ENCODE results near the gene CHPF. TPM values are rescaled to one million over a fixed set of nuclear protein-coding genes. Genes with fewer than 3 reads are reported as not detected.
A peak's percentile ranks its signal among the peaks of the same experiment; 100 is the strongest.

CHPF gene
- total and polyA plus RNA-seq, 4 donors = 61.2 to 86.6 (median 76.6) TPM

DNA sequence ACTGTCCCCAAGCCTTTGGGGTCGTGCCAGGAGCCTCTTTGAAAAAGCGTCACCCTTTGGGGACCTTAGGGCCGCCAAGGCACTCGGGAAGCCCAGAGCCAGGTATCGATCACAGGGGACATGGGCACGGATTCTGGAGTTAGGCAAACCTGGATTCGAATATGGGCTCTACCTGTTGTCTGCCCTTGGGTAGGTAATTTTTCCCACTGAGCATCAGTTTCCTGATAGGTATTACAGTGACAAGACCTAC, 9.5 kb upstream of the CHPF start:
- DNase-seq (ENCODE audit: low read depth in 4 of 6, low spot score in 6 of 6) = no peak
- Histone ChIP-seq H3K36me3 (ENCODE audit: control insufficient read depth, insufficient read depth, low read length) (peaks cover 68% of the 10 kb centered on the region), H3K9me3 (ENCODE audit: control insufficient read depth, insufficient read depth, low read length) (no peaks in the 10 kb centered on the region), H3K27me3 (ENCODE audit: control insufficient read depth, insufficient read depth, low read length) (peaks cover 3% of the 10 kb centered on the region), H3K4me3 (ENCODE audit: low read depth, low read length) (peak overlapping the region; percentile 64), H3K27ac (ENCODE audit: low read depth, low read length) (no peak overlapping the region), H3K4me1 (ENCODE audit: control insufficient read depth, insufficient read depth, low read length) (peaks cover 38% of the 10 kb centered on the region)
- 28% methylated on average over 7 of the region's 7 CpGs for WGBS (ENCODE audit: insufficient coverage)

- H3K4me1 ChIP-seq (ENCODE audit: control insufficient read depth, insufficient read depth, low read length) = peaks cover 38% of the 10 kb centered on the region
- WGBS (ENCODE audit: insufficient coverage) = under 1% methylated on average over 99 of the region's 99 CpGs
- peak overlapping the region; percentile 64 for H3K4me3 ChIP-seq (ENCODE audit: low read depth, low read length)
- H3K27me3 ChIP-seq (ENCODE audit: control insufficient read depth, insufficient read depth, low read length) = peaks cover 3% of the 10 kb centered on the region
- H3K9me3 ChIP-seq (ENCODE audit: control insufficient read depth, insufficient read depth, low read length) = no peaks in the 10 kb centered on the region
- DNase-seq (ENCODE audit: low read depth in 4 of 6, low spot score in 6 of 6) = peak in 3 of 6 donors; percentile 83 to 96 (median 94)
- peaks cover 68% of the 10 kb centered on the region for H3K36me3 ChIP-seq (ENCODE audit: control insufficient read depth, insufficient read depth, low read length)
- H3K27ac ChIP-seq (ENCODE audit: low read depth, low read length) = no peak overlapping the region
Observed at GRCh38 chr2:219552382-219553167, 9.0 kb upstream of the CHPF start.

DNA sequence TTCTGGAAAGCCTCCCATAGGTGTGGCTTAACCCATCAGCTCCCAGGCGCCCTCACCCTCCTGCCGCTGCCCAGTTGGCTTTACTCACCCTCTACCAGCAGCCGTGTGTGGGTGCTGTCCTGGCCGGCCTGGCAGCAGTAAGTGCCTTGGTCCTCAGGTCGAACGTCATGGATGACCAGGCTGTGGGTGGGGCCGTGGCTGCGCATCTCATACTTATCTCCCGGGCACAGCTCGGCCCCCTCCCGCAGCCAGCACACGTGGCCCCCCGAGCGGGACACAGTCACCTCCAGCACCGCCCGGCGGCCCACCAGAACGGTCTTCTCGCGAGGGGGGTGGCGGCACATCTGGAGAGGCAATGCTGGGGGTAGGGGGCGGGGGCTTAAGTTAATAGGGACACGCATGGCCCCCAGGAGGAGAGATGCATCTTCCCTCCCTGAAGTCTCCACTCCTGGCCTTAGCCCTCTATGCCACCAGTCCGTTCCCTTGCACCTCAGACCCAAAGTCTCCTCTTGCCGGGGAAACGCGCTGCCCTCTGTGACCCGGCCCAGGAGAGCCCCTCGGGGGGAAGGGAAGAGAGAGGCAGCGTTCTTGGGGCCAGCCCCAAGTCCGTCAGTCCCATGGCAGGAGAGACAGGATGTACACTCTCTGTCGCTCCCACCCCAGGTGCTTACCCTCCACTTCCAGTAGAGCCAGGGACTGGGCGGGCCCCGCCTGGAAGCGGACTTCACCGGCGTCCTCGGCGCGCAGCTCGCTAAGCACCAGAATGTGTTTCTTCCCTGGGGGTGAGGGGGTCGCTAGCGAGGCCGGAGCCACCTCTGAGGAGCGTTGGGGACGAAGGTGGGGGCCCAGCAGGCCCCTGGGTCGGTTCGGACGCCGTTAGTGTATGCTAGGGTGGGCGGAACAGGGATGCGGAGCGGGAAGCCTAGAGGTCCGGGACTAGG, 8.1 kb upstream of the CHPF start:
- H3K27me3 ChIP-seq (ENCODE audit: control insufficient read depth, insufficient read depth, low read length) = peaks cover 3% of the 10 kb centered on the region
- peaks cover 67% of the 10 kb centered on the region for H3K36me3 ChIP-seq (ENCODE audit: control insufficient read depth, insufficient read depth, low read length)
- H3K27ac ChIP-seq (ENCODE audit: low read depth, low read length) = peak overlapping the region; percentile 59
- WGBS (ENCODE audit: insufficient coverage) = 5% methylated on average over 41 of the region's 54 CpGs
- peaks cover 38% of the 10 kb centered on the region for H3K4me1 ChIP-seq (ENCODE audit: control insufficient read depth, insufficient read depth, low read length)
- no peaks in the 10 kb centered on the region for H3K9me3 ChIP-seq (ENCODE audit: control insufficient read depth, insufficient read depth, low read length)
- peak overlapping the region; percentile 64 for H3K4me3 ChIP-seq (ENCODE audit: low read depth, low read length)
- DNase-seq (ENCODE audit: low read depth in 4 of 6, low spot score in 6 of 6) = peak in 1 of 6 donors; percentile 34

- Histone ChIP-seq H3K4me3 (ENCODE audit: low read depth, low read length) (no peak overlapping the region), H3K4me1 (ENCODE audit: control insufficient read depth, insufficient read depth, low read length) (peaks cover 47% of the 10 kb centered on the region), H3K36me3 (ENCODE audit: control insufficient read depth, insufficient read depth, low read length) (peaks cover 65% of the 10 kb centered on the region), H3K9me3 (ENCODE audit: control insufficient read depth, insufficient read depth, low read length) (no peaks in the 10 kb centered on the region), H3K27ac (ENCODE audit: low read depth, low read length) (no peak overlapping the region), H3K27me3 (ENCODE audit: control insufficient read depth, insufficient read depth, low read length) (peaks cover 3% of the 10 kb centered on the region)
- DNase-seq (ENCODE audit: low read depth in 4 of 6, low spot score in 6 of 6) = no peak
- 88% methylated on average over 7 of the region's 9 CpGs for WGBS (ENCODE audit: insufficient coverage)
Observed at GRCh38 chr2:219549619-219550018, 6.0 kb upstream of the CHPF start.

DNA sequence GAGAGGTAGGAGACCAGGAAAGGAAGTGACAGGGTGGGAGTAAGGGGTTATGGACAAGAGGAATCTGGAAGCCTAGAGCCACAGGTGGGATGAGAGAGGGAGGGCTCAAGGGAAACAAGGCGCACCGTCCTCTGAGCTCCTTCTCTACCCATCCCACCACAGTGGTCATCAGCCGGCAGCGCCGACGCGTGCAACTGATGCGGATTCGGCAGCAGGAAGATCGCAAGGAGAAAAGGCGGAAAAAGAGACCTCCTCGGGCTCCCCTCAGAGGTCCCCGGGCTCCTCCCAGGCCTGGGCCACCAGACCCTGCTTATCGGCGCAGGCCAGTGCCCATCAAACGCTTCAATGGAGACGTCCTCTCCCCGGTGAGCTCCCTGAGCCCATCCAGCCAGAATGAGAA, 5.4 kb upstream of the CHPF start:
- H3K36me3 ChIP-seq (ENCODE audit: control insufficient read depth, insufficient read depth, low read length) = peaks cover 59% of the 10 kb centered on the region
- peaks cover 54% of the 10 kb centered on the region for H3K4me1 ChIP-seq (ENCODE audit: control insufficient read depth, insufficient read depth, low read length)
- no peaks in the 10 kb centered on the region for H3K9me3 ChIP-seq (ENCODE audit: control insufficient read depth, insufficient read depth, low read length)
- no peak for DNase-seq (ENCODE audit: low read depth in 4 of 6, low spot score in 6 of 6)
- no peak overlapping the region for H3K4me3 ChIP-seq (ENCODE audit: low read depth, low read length)
- no peak overlapping the region for H3K27ac ChIP-seq (ENCODE audit: low read depth, low read length)
- 94% methylated on average over 16 of the region's 18 CpGs for WGBS (ENCODE audit: insufficient coverage)
- peaks cover 3% of the 10 kb centered on the region for H3K27me3 ChIP-seq (ENCODE audit: control insufficient read depth, insufficient read depth, low read length)

DNA sequence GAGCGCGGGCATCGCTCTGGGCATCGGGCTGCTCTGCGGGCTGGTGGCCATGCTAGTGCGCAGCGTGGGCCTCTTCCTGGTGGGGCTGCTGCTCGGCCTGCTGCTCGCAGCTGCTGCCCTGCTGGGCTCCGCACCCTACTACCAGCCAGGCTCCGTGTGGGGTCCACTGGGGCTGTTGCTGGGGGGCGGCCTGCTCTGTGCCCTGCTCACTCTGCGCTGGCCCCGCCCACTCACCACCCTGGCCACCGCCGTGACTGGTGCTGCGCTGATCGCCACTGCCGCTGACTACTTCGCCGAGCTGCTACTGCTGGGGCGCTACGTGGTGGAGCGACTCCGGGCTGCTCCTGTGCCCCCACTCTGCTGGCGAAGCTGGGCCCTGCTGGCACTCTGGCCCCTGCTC, 4.0 kb upstream of the CHPF start:
- Histone ChIP-seq H3K27me3 (ENCODE audit: control insufficient read depth, insufficient read depth, low read length) (peaks cover 3% of the 10 kb centered on the region), H3K4me3 (ENCODE audit: low read depth, low read length) (no peak overlapping the region), H3K27ac (ENCODE audit: low read depth, low read length) (no peak overlapping the region), H3K4me1 (ENCODE audit: control insufficient read depth, insufficient read depth, low read length) (peaks cover 47% of the 10 kb centered on the region), H3K36me3 (ENCODE audit: control insufficient read depth, insufficient read depth, low read length) (peaks cover 55% of the 10 kb centered on the region), H3K9me3 (ENCODE audit: control insufficient read depth, insufficient read depth, low read length) (no peaks in the 10 kb centered on the region)
- WGBS (ENCODE audit: insufficient coverage) = 92% methylated on average over 26 of the region's 26 CpGs
- no peak for DNase-seq (ENCODE audit: low read depth in 4 of 6, low spot score in 6 of 6)

DNA sequence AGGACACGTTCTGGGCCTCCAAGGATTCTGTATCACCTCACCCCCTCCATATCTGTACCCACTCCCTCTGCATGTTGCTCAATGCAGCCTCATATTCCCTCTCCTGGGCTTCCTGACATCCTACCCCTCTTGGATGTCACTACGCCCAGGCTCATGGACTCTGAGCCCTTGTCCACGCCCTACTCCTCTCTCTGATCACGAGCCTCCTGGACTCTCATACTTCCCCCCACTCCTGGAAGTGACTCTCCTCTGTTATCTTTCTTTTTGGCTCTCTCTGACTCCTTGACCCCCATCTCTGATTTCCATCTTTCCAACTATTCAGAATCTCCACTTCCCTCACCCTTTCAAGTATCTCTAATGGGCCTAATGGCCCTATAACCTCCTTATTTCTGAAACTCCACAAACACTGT, 2.3 kb upstream of the CHPF start:
- H3K4me3 ChIP-seq (ENCODE audit: low read depth, low read length) = no peak overlapping the region
- no peak overlapping the region for H3K27ac ChIP-seq (ENCODE audit: low read depth, low read length)

GRCh38 chr2:219545295-219545942, 1.8 kb upstream of the CHPF start:
- Histone ChIP-seq H3K27ac (ENCODE audit: low read depth, low read length) (no peak overlapping the region), H3K4me3 (ENCODE audit: low read depth, low read length) (no peak overlapping the region), H3K4me1 (ENCODE audit: control insufficient read depth, insufficient read depth, low read length) (peaks cover 39% of the 10 kb centered on the region), H3K27me3 (ENCODE audit: control insufficient read depth, insufficient read depth, low read length) (no peaks in the 10 kb centered on the region), H3K9me3 (ENCODE audit: control insufficient read depth, insufficient read depth, low read length) (no peaks in the 10 kb centered on the region), H3K36me3 (ENCODE audit: control insufficient read depth, insufficient read depth, low read length) (peaks cover 59% of the 10 kb centered on the region)
- no peak for DNase-seq (ENCODE audit: low read depth in 4 of 6, low spot score in 6 of 6)
- WGBS (ENCODE audit: insufficient coverage) = 69% methylated on average over 3 of the region's 3 CpGs

More for the DNA sequence above, 2.3 kb upstream of the CHPF start:
- 76% methylated on average over 4 of the region's 4 CpGs for WGBS (ENCODE audit: insufficient coverage)
- Histone ChIP-seq H3K4me1 (ENCODE audit: control insufficient read depth, insufficient read depth, low read length) (peaks cover 42% of the 10 kb centered on the region), H3K9me3 (ENCODE audit: control insufficient read depth, insufficient read depth, low read length) (no peaks in the 10 kb centered on the region), H3K36me3 (ENCODE audit: control insufficient read depth, insufficient read depth, low read length) (peaks cover 59% of the 10 kb centered on the region), H3K27me3 (ENCODE audit: control insufficient read depth, insufficient read depth, low read length) (no peaks in the 10 kb centered on the region)
- no peak for DNase-seq (ENCODE audit: low read depth in 4 of 6, low spot score in 6 of 6)

DNA sequence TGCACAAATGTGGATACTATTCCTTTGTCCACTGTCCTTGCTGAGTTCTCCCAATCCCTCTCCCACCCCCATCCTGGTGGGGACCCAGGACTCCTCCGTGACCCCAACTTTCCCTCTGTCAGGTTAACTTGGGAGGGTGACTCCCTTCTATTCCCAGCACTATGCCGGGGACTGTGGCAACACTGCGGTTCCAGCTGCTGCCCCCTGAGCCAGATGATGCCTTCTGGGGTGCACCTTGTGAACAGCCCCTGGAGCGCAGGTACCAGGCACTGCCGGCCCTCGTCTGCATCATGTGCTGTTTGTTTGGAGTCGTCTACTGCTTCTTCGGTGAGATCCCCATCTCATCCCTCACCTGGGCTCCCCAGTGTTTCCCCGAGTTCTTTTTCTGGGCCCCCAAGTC, 958 bp upstream of the CHPF start:
- peaks cover 44% of the 10 kb centered on the region for H3K4me1 ChIP-seq (ENCODE audit: control insufficient read depth, insufficient read depth, low read length)
- peak overlapping the region; percentile 75 for H3K4me3 ChIP-seq (ENCODE audit: low read depth, low read length)
- peak overlapping the region; percentile 82 for H3K27ac ChIP-seq (ENCODE audit: low read depth, low read length)
- no peaks in the 10 kb centered on the region for H3K9me3 ChIP-seq (ENCODE audit: control insufficient read depth, insufficient read depth, low read length)
- no peak for DNase-seq (ENCODE audit: low read depth in 4 of 6, low spot score in 6 of 6)
- H3K36me3 ChIP-seq (ENCODE audit: control insufficient read depth, insufficient read depth, low read length) = peaks cover 59% of the 10 kb centered on the region
- WGBS (ENCODE audit: insufficient coverage) = 40% methylated on average over 5 of the region's 9 CpGs
- H3K27me3 ChIP-seq (ENCODE audit: control insufficient read depth, insufficient read depth, low read length) = no peaks in the 10 kb centered on the region

Measured in spinal cord (tissue), 10 donors.